DOHH2 (cell line): ENCODE data around the gene TRMT112.

Source experiments
- H3F3A ChIP-seq: fragments of 200-600 bp; sonication (generic), shearing (Covaris generic); 2 replicates; pipeline ENCODE4 v1.6.0; 2016; ENCODE audit warnings: antibody characterized with exemption, mild to moderate bottlenecking; ENCODE audit not compliant: control insufficient read depth, insufficient read depth
- H3K27ac ChIP-seq: fragments of 200-600 bp; sonication (generic); 2 replicates; pipeline ENCODE4 v1.5.1; 2014; ENCODE audit warnings: low read depth, mild to moderate bottlenecking, low read length, moderate library complexity
- H3K27me3 ChIP-seq: fragments of 200-600 bp; sonication (generic); 2 replicates; pipeline ENCODE4 v1.6.1; 2014; ENCODE audit warnings: mild to moderate bottlenecking, low read length, mixed read lengths; ENCODE audit not compliant: control insufficient read depth
- H3K36me3 ChIP-seq: fragments of 200-600 bp; sonication (generic); 2 replicates; pipeline ENCODE4 v1.6.1; 2014; ENCODE audit warnings: mild to moderate bottlenecking, low read length, moderate library complexity, mixed read lengths; ENCODE audit not compliant: control insufficient read depth
- H3K4me1 ChIP-seq: fragments of 200-600 bp; sonication (generic); 2 replicates; pipeline ENCODE4 v1.6.1; 2014; ENCODE audit warnings: mild to moderate bottlenecking, low read length, mixed read lengths; ENCODE audit not compliant: control insufficient read depth
- H3K4me2 ChIP-seq: fragments of 200-600 bp; sonication (generic); 2 replicates; pipeline ENCODE4 v1.6.0; 2014; ENCODE audit warnings: mild to moderate bottlenecking, low read length, moderate library complexity
- H3K4me3 ChIP-seq: fragments of 200-600 bp; sonication (generic); 2 replicates; pipeline ENCODE4 v1.5.1; 2014; ENCODE audit warnings: mild to moderate bottlenecking, low read length, mixed read lengths
- H3K79me2 ChIP-seq: fragments of 200-600 bp; sonication (generic); 2 replicates; pipeline ENCODE4 v1.6.1; 2014; ENCODE audit warnings: mild to moderate bottlenecking, low read length, mixed read lengths; ENCODE audit not compliant: control insufficient read depth
- H3K9me2 ChIP-seq: fragments of 200-600 bp; sonication (generic); replicated peaks from 2 replicates; pipeline ENCODE4 v1.6.1; 2014; ENCODE audit warnings: mild to moderate bottlenecking, low read length, mixed read lengths; ENCODE audit not compliant: control insufficient read depth
- H3K9me3 ChIP-seq: fragments of 200-600 bp; sonication (generic); 2 replicates; pipeline ENCODE4 v1.6.1; 2014; ENCODE audit warnings: antibody characterized with exemption, low read length, mixed read lengths; ENCODE audit not compliant: control insufficient read depth, insufficient read depth
- H4K20me1 ChIP-seq: fragments of 200-600 bp; sonication (generic); 2 replicates; pipeline ENCODE4 v1.6.0; 2014; ENCODE audit warnings: low read depth, mild to moderate bottlenecking, antibody characterized with exemption, low read length, moderate library complexity; ENCODE audit not compliant: control insufficient read depth, insufficient read depth
- CTCF ChIP-seq: fragments of 200-600 bp; sonication (generic); IDR thresholded peaks from one replicate; pipeline ENCODE4 v1.5.1; 2014; ENCODE audit warnings: antibody characterized with exemption, mild to moderate bottlenecking, low read depth, low read length; ENCODE audit not compliant: poor library complexity, severe bottlenecking
- EZH2phosphoT487 ChIP-seq: fragments of 200-600 bp; sonication (generic); IDR thresholded peaks from 2 replicates; pipeline ENCODE4 v1.6.1; 2017; ENCODE audit warnings: borderline replicate concordance, mild to moderate bottlenecking, antibody characterized with exemption, low read length, moderate library complexity, mixed read lengths

TRMT112 gene

DNA sequence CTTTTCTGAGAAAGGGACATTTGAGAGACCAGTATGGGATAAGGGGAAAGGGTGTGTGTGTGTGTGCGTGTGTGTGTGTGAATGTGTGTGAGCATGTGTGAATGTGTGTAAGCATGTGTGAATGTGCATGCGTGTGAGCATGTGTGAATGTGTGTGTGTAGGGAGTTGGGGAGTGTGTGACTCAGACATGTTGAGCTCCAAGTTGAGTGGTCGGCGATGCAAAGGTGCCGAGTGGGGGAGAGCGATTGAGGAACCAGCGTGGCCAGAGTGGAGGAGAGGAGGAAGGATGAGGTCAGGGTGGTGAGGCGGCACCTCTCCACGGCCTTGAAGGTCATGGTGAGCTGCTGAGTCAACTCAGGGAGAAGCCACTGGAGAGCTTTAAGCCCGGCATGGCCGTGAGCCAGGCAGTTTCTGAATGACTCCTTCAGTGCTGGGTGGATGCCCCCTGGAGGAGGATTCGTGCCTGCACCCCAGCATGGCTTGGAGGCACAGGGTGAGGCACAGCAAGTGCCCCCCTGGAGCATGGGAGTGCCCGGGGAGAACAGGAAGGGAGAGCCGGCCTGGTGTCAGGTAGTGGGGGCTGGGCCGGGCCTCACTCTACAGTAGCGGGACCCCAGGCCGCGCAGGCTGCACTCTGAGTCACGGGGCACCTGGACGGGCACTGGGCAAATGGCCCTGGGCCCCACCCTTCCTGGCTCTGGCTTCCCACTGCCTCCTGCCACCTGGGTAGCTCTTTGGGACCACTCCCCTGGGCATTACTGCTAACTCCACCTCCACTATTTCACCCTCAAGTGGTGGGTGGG is 14.4 kb upstream of the TRMT112 start:
- Histone ChIP-seq H3K79me2 (no peaks in the 10 kb centered on the region), H3K9me2 (no peaks in the 10 kb centered on the region), H3K4me1 (peaks cover 35% of the 10 kb centered on the region), H3K27ac (no peak overlapping the region), H3K36me3 (peaks cover 6% of the 10 kb centered on the region; the same call in 1 of the 2 replicates), H3K9me3 (no peaks in the 10 kb centered on the region), H4K20me1 (peaks cover 3% of the 10 kb centered on the region; the same call in 1 of the 2 replicates), H3K4me3 (no peak overlapping the region), H3K4me2 (peak overlapping the region; percentile 48; the same call in 1 of the 2 replicates), H3K27me3 (no peaks in the 10 kb centered on the region), H3F3A (peaks cover 11% of the 10 kb centered on the region)
- peak; percentile 70 for TF ChIP-seq CTCF
- TF ChIP-seq EZH2phosphoT487: no peak

GRCh38 chr11:64330888-64331287 is 13.5 kb upstream of the TRMT112 start:
- Histone ChIP-seq H3K4me3 (no peak overlapping the region), H3K4me2 (no peak overlapping the region), H3K79me2 (no peaks in the 10 kb centered on the region), H3K27ac (no peak overlapping the region), H4K20me1 (peaks cover 3% of the 10 kb centered on the region; the same call in 1 of the 2 replicates), H3K9me3 (no peaks in the 10 kb centered on the region), H3K4me1 (peaks cover 27% of the 10 kb centered on the region), H3K27me3 (no peaks in the 10 kb centered on the region), H3K9me2 (no peaks in the 10 kb centered on the region), H3F3A (peaks cover 11% of the 10 kb centered on the region), H3K36me3 (peaks cover 6% of the 10 kb centered on the region; the same call in 1 of the 2 replicates)
- TF ChIP-seq EZH2phosphoT487 (no peak), CTCF (no peak)

- H3K9me3 ChIP-seq: no peaks in the 10 kb centered on the region
Observed at GRCh38 chr11:64327993-64328392, 10.6 kb upstream of the TRMT112 start.

More at GRCh38 chr11:64327993-64328392, 10.6 kb upstream of the TRMT112 start:
- Histone ChIP-seq H3K27me3 (no peaks in the 10 kb centered on the region), H4K20me1 (no peaks in the 10 kb centered on the region), H3K4me2 (no peak overlapping the region), H3K36me3 (peaks cover under 1% of the 10 kb centered on the region; the same call in 1 of the 2 replicates), H3K4me1 (peaks cover 14% of the 10 kb centered on the region), H3K27ac (no peak overlapping the region), H3K79me2 (no peaks in the 10 kb centered on the region), H3K4me3 (no peak overlapping the region), H3F3A (peaks cover 7% of the 10 kb centered on the region; the same call in 1 of the 2 replicates), H3K9me2 (no peaks in the 10 kb centered on the region)
- no peak for TF ChIP-seq EZH2phosphoT487
- no peak for TF ChIP-seq CTCF
